B cell (primary cell): ENCODE measurements around the gene SLC24A3. TPM values are rescaled to one million over a fixed set of nuclear protein-coding genes. Genes with fewer than 3 reads are reported as not detected.

Experiments
- ATAC-seq: fragments of 200-7000 bp; cut with Tn5 transposase; one replicate; pipeline ENCODE4 v1.10.0; 2021; ENCODE audit warnings: low read depth, mild to moderate bottlenecking, moderate number of reproducible peaks, moderate library complexity
- CTCF ChIA-PET: fragments of 350-600 bp; sonication (Branson Sonifier 250); formaldehyde crosslinking; loops from one replicate; lab custom pipeline; 2021; ENCODE audit warnings: antibody characterized with exemption, inconsistent platforms; lab: Charles Lee
- POLR2A ChIA-PET: fragments of 350-600 bp; sonication (Branson Sonifier 250); formaldehyde crosslinking; loops from one replicate; lab custom pipeline; 2021; ENCODE audit warnings: antibody characterized with exemption; lab: Charles Lee
- DNase-seq: peaks from one replicate; pipeline ENCODE4 v3.0.0; 2013
- H2AFZ ChIP-seq: 2 replicates; pipeline ENCODE4 v1.6.1; 2012; ENCODE audit warnings: mild to moderate bottlenecking, low read depth, low read length; ENCODE audit not compliant: insufficient read depth, poor library complexity, severe bottlenecking
- H3K27ac ChIP-seq, 2 donors: 1 replicate in 1 of 2; 2 replicates in 1 of 2; pipeline ENCODE4 v1.5.1; 2012 to 2013; ENCODE audit warnings: low read length in 2 of 2, mild to moderate bottlenecking in 2 of 2, moderate library complexity in 1 of 2
- H3K27me3 ChIP-seq, 4 experiments: fragments of 200-600 bp in 1 of 4; sonication (generic) in 1 of 4; replicated peaks in 1 of 4; 1 replicate in 2 of 4; 2 replicates in 2 of 4; pipeline versions ENCODE4 v1.6.1 to v1.7.0; 2013 to 2016; ENCODE audit warnings: low read length in 3 of 4, mild to moderate bottlenecking in 2 of 4, mixed read lengths in 1 of 4, moderate library complexity in 1 of 4; ENCODE audit not compliant: insufficient read depth in 4 of 4, control insufficient read depth in 3 of 4; ENCODE audit errors: control extremely low read depth in 1 of 4
- H3K36me3 ChIP-seq, 2 experiments: replicated peaks in 1 of 2; 1 replicate in 1 of 2; 2 replicates in 1 of 2; pipeline versions ENCODE4 v1.6.1 to v1.7.1; 2013; ENCODE audit warnings: low read length in 1 of 2; ENCODE audit not compliant: insufficient read depth in 2 of 2, control insufficient read depth in 1 of 2; ENCODE audit errors: control extremely low read depth in 1 of 2, extremely low read depth in 1 of 2
- H3K4me1 ChIP-seq, 2 donors: fragments of 200-600 bp in 1 of 2; sonication (generic) in 1 of 2; 1 replicate in 1 of 2; 2 replicates in 1 of 2; pipeline versions ENCODE4 v1.5.1 to v1.6.1; 2013 to 2017; ENCODE audit warnings: low read length in 2 of 2; ENCODE audit not compliant: control insufficient read depth in 2 of 2, insufficient read depth in 2 of 2
- H3K4me2 ChIP-seq: replicated peaks from 2 replicates; pipeline ENCODE3; 2012; ENCODE audit warnings: mild to moderate bottlenecking, low read depth, low read length; ENCODE audit not compliant: poor library complexity, severe bottlenecking
- H3K4me3 ChIP-seq, 5 experiments: fragments of 200-600 bp in 1 of 5; sonication (generic) in 1 of 5; 1 replicate in 3 of 5; 2 replicates in 2 of 5; pipeline versions ENCODE4 v1.5.1 to v1.7.0; 2011 to 2016; ENCODE audit warnings: low read length in 4 of 5, mild to moderate bottlenecking in 4 of 5, low read depth in 2 of 5, control low read depth in 1 of 5, moderate library complexity in 1 of 5; ENCODE audit not compliant: insufficient read depth in 1 of 5; ENCODE audit errors: control extremely low read depth in 1 of 5, extremely low read depth in 1 of 5
- H3K79me2 ChIP-seq: fragments of 200-600 bp; sonication (generic); one replicate; pipeline ENCODE4 v1.6.0; 2016; ENCODE audit warnings: low read length; ENCODE audit not compliant: control insufficient read depth, insufficient read depth
- H3K9ac ChIP-seq: fragments of 200-600 bp; sonication (generic); 2 replicates; pipeline ENCODE4 v1.6.1; 2017; ENCODE audit warnings: mild to moderate bottlenecking, low read length, moderate library complexity
- H3K9me3 ChIP-seq, 3 donors: one replicate each; pipeline versions ENCODE4 v1.6.1 to v1.7.1; 2013; ENCODE audit warnings: low read length in 2 of 3; ENCODE audit not compliant: control insufficient read depth in 2 of 3, insufficient read depth in 1 of 3; ENCODE audit errors: control extremely low read depth in 1 of 3
- H4K20me1 ChIP-seq: 2 replicates; pipeline ENCODE4 v1.6.0; 2012; ENCODE audit warnings: mild to moderate bottlenecking, low read length; ENCODE audit not compliant: insufficient read depth, control insufficient read depth, poor library complexity, severe bottlenecking
- H3K27ac Mint-ChIP-seq: one replicate; pipeline ENCODE4 v1.8.0; 2021; ENCODE audit warnings: mixed read lengths
- H3K27me3 Mint-ChIP-seq: one replicate; pipeline ENCODE4 v1.8.0; 2021; ENCODE audit warnings: mixed read lengths
- H3K4me1 Mint-ChIP-seq: one replicate; pipeline ENCODE4 v1.8.0; 2021; ENCODE audit warnings: mixed read lengths
- H3K4me3 Mint-ChIP-seq: one replicate; pipeline ENCODE4 v1.8.0; 2021; ENCODE audit warnings: mixed read lengths
- H3K9me3 Mint-ChIP-seq: one replicate; pipeline ENCODE4 v1.8.0; 2022; ENCODE audit warnings: mixed read lengths; ENCODE audit not compliant: insufficient read depth
- CTCF ChIP-seq: fragments of 200-600 bp; IDR thresholded peaks from one replicate; pipeline ENCODE4 v1.8.0; 2022; ENCODE audit warnings: antibody characterized with exemption, mild to moderate bottlenecking
- EZH2 ChIP-seq: IDR thresholded peaks from 2 replicates; pipeline ENCODE4 v1.6.1; 2012; ENCODE audit warnings: borderline replicate concordance, low read depth, mild to moderate bottlenecking, moderate library complexity, low read length; ENCODE audit not compliant: insufficient read depth, poor library complexity, severe bottlenecking
- WGBS: methylation state at CpG from one replicate; pipeline ENCODE4 v1.1.5; 2013; ENCODE audit warnings: missing lambda C conversion rate; ENCODE audit not compliant: insufficient coverage; 5-methylcytosine and 5-hydroxymethylcytosine counted together
- intact Hi-C: fragments of 100-400 bp; cut with micrococcal nuclease; formaldehyde crosslinking; loops from one replicate; pipeline ENCODE4 v1.10.0; 2022
- polyA plus RNA-seq: library from polyadenylated mRNA; depleted of rRNA; stranded (reverse); fragments of >200 nt; gene quantifications from 2 replicates; pipeline ENCODE4 v1.2.3, GENCODE V29; 2012
- total RNA-seq, 2 donors: library from RNA; stranded (reverse); fragments of 120-200 nt in 1 of 2; gene quantifications; 1 replicate in 1 of 2; 2 replicates in 1 of 2; pipeline versions ENCODE4 v1.2.3 to v1.2.4, GENCODE V29; 2013 to 2022

The SLC24A3 gene
- total and polyA plus RNA-seq, 2 donors (not counting 1 experiment from before 2014, with no cell fraction given), result not detected

GRCh38 chr20:19510611-19511010, 298.2 kb downstream of the SLC24A3 start:
- no peaks in the 10 kb centered on the region for H3K9me3 Mint-ChIP-seq
- peaks cover 4% of the 10 kb centered on the region for H3K27me3 Mint-ChIP-seq
- Histone ChIP-seq H3K27me3 (no peaks in the 10 kb centered on the region), H3K4me2 (no peak overlapping the region), H3K4me3 (no peak overlapping the region), H3K9me3 (no peaks in the 10 kb centered on the region), H3K4me1 (no peaks in the 10 kb centered on the region), H3K36me3 (no peaks in the 10 kb centered on the region), H3K27ac (no peak overlapping the region), H3K9ac (no peak overlapping the region), H2AFZ (no peak overlapping the region), H4K20me1 (no peaks in the 10 kb centered on the region), H3K79me2 (no peaks in the 10 kb centered on the region)
- CTCF ChIA-PET, result interaction anchor here (0.8 kb wide), 1 partner anchor 17 kb away, joined by 3 read pairs; no protein-coding TSS in a partner anchor
- intact Hi-C loops, result no loop called here
- 100% methylated on average over 2 of the region's 2 CpGs for whole genome bisulfite sequencing
- DNase-seq, result no peak
- no peak overlapping the region for H3K4me3 Mint-ChIP-seq
- H3K4me1 Mint-ChIP-seq, result no peaks in the 10 kb centered on the region
- ATAC-seq, result no peak
- H3K27ac Mint-ChIP-seq, result no peak overlapping the region
- TF ChIP-seq EZH2, result no peak
- no peak for TF ChIP-seq CTCF
- POLR2A ChIA-PET, result no interaction called here

DNA sequence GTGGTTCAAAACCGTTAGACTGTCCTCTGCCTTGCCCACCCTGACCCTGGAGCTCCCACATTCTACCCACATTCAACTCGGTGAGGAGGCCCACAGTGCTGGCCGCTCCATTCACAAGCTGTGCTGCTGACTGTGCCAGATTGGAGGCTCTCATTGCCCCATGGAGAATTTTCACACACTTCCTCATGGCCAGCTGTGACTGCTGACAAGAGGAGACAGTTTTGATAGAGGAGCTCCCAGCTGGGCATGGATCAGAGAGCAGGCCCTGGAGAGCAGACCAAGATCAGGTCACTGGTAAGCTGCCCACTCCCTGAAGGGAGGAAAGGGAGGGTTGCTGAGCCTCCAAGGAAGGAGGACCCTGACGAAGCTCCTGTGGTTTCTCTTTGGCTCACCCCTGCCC, 299.5 kb downstream of the SLC24A3 start:
- H3K9ac ChIP-seq, result no peak overlapping the region
- no peak for ATAC-seq
- no peak for TF ChIP-seq CTCF
- TF ChIP-seq EZH2, result no peak
- no peak overlapping the region for H2AFZ ChIP-seq
- ChIA-PET POLR2A (no interaction called here), CTCF (no interaction called here)
- intact Hi-C loops, result no loop called here
- no peaks in the 10 kb centered on the region for H3K9me3 ChIP-seq
- no peaks in the 10 kb centered on the region for H3K27me3 ChIP-seq
- H3K36me3 ChIP-seq, result no peaks in the 10 kb centered on the region
- WGBS, result 77% methylated on average over 4 of the region's 4 CpGs
- no peak for DNase-seq
- Mint-ChIP-seq H3K27me3 (peaks cover 4% of the 10 kb centered on the region), H3K9me3 (no peaks in the 10 kb centered on the region), H3K27ac (no peak overlapping the region), H3K4me1 (no peaks in the 10 kb centered on the region), H3K4me3 (no peak overlapping the region)
- no peak overlapping the region for H3K4me3 ChIP-seq
- no peak overlapping the region for H3K27ac ChIP-seq
- no peaks in the 10 kb centered on the region for H4K20me1 ChIP-seq
- no peaks in the 10 kb centered on the region for H3K4me1 ChIP-seq
- no peak overlapping the region for H3K4me2 ChIP-seq
- no peaks in the 10 kb centered on the region for H3K79me2 ChIP-seq
